Measurements from ENCODE around the gene COL23A1. TPM values are rescaled to one million over a fixed set of nuclear protein-coding genes. Genes with fewer than 3 reads are reported as not detected.

The COL23A1 gene
- total RNA-seq, 1 experiment from 2014 or later = 15.0 TPM

- peaks cover 6% of the 10 kb centered on the region; the same call in 1 of the 2 replicates for H3K36me3 Mint-ChIP-seq
- H3K4me1 Mint-ChIP-seq = no peaks in the 10 kb centered on the region
- ChIA-PET CTCF (interaction anchor here (1.1 to 2.1 kb wide), 4 partner anchors 10 to 317 kb away, joined by 3 to 7 read pairs (median 5); partner anchors contain the start of gene COL23A1), POLR2A (no interaction called here)
- H3K27me3 Mint-ChIP-seq (ENCODE audit: low read depth) = peaks cover 4% of the 10 kb centered on the region
- ATAC-seq = no peak
- peaks cover 11% of the 10 kb centered on the region; the same call in 1 of the 2 replicates for H3K9me3 Mint-ChIP-seq
- DNase-seq (ENCODE audit: low spot score) = no peak
- TF ChIP-seq E2F1 (CRISPR knock-in tag; IDR thresholded peaks at IDR 0.05) = no peak
- no peak for TF ChIP-seq ZNF219 (CRISPR knock-in tag; IDR thresholded peaks at IDR 0.05; ENCODE audit: borderline replicate concordance)
- no peak for TF ChIP-seq FOXK1 (CRISPR knock-in tag; IDR thresholded peaks at IDR 0.05)
- TF ChIP-seq MYBL2 (CRISPR knock-in tag; IDR thresholded peaks at IDR 0.05) = no peak
- no peak for TF ChIP-seq CREM (CRISPR knock-in tag; IDR thresholded peaks at IDR 0.05)
- no peak for TF ChIP-seq ZNF263 (CRISPR knock-in tag; IDR thresholded peaks at IDR 0.05; ENCODE audit: low read depth)
- no peak for TF ChIP-seq MAX (CRISPR knock-in tag; IDR thresholded peaks at IDR 0.05)
- no peak for TF ChIP-seq ZNF423 (CRISPR knock-in tag; IDR thresholded peaks at IDR 0.05)
- TF ChIP-seq NFATC4 (CRISPR knock-in tag; IDR thresholded peaks at IDR 0.05) = no peak
- TF ChIP-seq ERG (CRISPR knock-in tag; IDR thresholded peaks at IDR 0.05) = no peak
- TF ChIP-seq ATF2 (CRISPR knock-in tag; IDR thresholded peaks at IDR 0.05; ENCODE audit: borderline replicate concordance, low read depth) = no peak
- no peak for TF ChIP-seq TCF7 (CRISPR knock-in tag; IDR thresholded peaks at IDR 0.05; ENCODE audit: low read depth)
- no peak for TF ChIP-seq ZNF232 (CRISPR knock-in tag; IDR thresholded peaks at IDR 0.05)
- TF ChIP-seq ZNF317 (CRISPR knock-in tag; IDR thresholded peaks at IDR 0.05; ENCODE audit: borderline replicate concordance, low read depth) = no peak
- no peak overlapping the region for H3K27ac Mint-ChIP-seq
- no peak overlapping the region for H3K4me3 Mint-ChIP-seq
Measured at GRCh38 chr5:178273665-178274541, 316.3 kb downstream of the COL23A1 start.

- Mint-ChIP-seq H3K27ac (no peak overlapping the region), H3K4me1 (no peaks in the 10 kb centered on the region), H3K4me3 (no peak overlapping the region), H3K36me3 (peaks cover 6% of the 10 kb centered on the region; the same call in 1 of the 2 replicates), H3K27me3 (ENCODE audit: low read depth) (peaks cover 4% of the 10 kb centered on the region), H3K9me3 (peaks cover 11% of the 10 kb centered on the region; the same call in 1 of the 2 replicates)
- ATAC-seq (no peak), DNase-seq (ENCODE audit: low spot score) (no peak)
- POLR2A ChIA-PET = no interaction called here
- CTCF ChIA-PET = interaction anchor here (1.1 to 2.6 kb wide), 2 partner anchors 38 to 317 kb away, joined by 4 to 12 read pairs; partner anchors contain the start of gene COL23A1
- TF ChIP-seq CREB1 (CRISPR knock-in tag; IDR thresholded peaks at IDR 0.05) = no peak
- no peak for TF ChIP-seq CREM (CRISPR knock-in tag; IDR thresholded peaks at IDR 0.05)
- no peak for TF ChIP-seq ZNF121 (CRISPR knock-in tag; IDR thresholded peaks at IDR 0.05)
- no peak for TF ChIP-seq FOXP1 (CRISPR knock-in tag; IDR thresholded peaks at IDR 0.05; ENCODE audit: borderline replicate concordance)
- no peak for TF ChIP-seq SOX15 (CRISPR knock-in tag; IDR thresholded peaks at IDR 0.05)
- no peak for TF ChIP-seq ZNF281 (CRISPR knock-in tag; IDR thresholded peaks at IDR 0.05)
- TF ChIP-seq ZNF423 (CRISPR knock-in tag; IDR thresholded peaks at IDR 0.05) = no peak
- no peak for TF ChIP-seq MYBL2 (CRISPR knock-in tag; IDR thresholded peaks at IDR 0.05)
- no peak for TF ChIP-seq ZNF317 (CRISPR knock-in tag; IDR thresholded peaks at IDR 0.05; ENCODE audit: borderline replicate concordance, low read depth)
- no peak for TF ChIP-seq MAX (CRISPR knock-in tag; IDR thresholded peaks at IDR 0.05)
- TF ChIP-seq GRHL2 (CRISPR knock-in tag; IDR thresholded peaks at IDR 0.05; ENCODE audit: insufficient replicate concordance, severe bottlenecking) = no peak
- TF ChIP-seq ERG (CRISPR knock-in tag; IDR thresholded peaks at IDR 0.05) = no peak
- no peak for TF ChIP-seq MXD4 (CRISPR knock-in tag; IDR thresholded peaks at IDR 0.05; ENCODE audit: borderline replicate concordance)
- TF ChIP-seq ATF3 (CRISPR knock-in tag; conservative IDR thresholded peaks at IDR 0.05) = no peak
Measured at GRCh38 chr5:178273041-178273440, 317.2 kb downstream of the COL23A1 start.
